HG03159 (cell line): Measurements from ENCODE around the gene IKBKE.

Experiments
- ATAC-seq: cut with Tn5 transposase; IDR thresholded peaks from one replicate; pipeline ENCODE4 v1.9.1; 2021; ENCODE audit warnings: mild to moderate bottlenecking, moderate library complexity; ENCODE audit not compliant: unreplicated experiment

IKBKE gene

DNA sequence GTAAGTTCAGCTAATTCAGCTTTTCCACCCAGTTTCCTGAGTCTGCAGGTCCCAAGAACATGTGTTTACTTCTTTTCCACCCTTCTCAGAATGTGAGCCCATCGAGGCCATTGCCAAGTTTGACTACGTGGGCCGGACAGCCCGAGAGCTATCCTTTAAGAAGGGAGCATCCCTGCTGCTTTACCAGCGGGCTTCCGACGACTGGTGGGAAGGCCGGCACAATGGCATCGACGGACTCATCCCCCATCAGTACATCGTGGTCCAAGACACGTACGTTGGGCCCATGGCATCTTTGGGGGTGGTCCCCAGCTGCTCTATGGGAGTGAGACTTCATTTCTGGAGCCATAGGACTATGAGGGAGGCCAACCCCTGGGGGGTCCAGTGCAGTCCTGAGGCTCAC is 17.2 kb upstream of the IKBKE start:
- no peak for ATAC-seq

DNA sequence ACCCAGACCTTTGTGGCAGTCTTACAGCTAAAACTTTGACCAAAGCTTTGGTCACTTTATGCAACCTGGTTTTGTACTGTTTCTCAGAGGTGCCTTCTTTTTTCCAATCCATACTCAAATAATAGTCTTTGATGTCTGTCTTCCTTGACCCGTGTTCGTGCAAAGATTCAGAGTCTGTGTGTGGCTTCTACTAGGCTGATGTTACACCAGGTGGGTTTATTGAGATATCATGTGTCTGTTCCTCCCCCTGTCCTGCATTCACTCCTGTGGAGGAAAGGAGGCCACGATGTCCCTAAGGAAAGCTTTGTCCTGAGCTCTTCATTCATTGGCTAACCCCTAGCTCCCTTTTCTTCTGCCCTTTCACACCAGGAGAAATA is 15.0 kb upstream of the IKBKE start:
- no peak for ATAC-seq

DNA sequence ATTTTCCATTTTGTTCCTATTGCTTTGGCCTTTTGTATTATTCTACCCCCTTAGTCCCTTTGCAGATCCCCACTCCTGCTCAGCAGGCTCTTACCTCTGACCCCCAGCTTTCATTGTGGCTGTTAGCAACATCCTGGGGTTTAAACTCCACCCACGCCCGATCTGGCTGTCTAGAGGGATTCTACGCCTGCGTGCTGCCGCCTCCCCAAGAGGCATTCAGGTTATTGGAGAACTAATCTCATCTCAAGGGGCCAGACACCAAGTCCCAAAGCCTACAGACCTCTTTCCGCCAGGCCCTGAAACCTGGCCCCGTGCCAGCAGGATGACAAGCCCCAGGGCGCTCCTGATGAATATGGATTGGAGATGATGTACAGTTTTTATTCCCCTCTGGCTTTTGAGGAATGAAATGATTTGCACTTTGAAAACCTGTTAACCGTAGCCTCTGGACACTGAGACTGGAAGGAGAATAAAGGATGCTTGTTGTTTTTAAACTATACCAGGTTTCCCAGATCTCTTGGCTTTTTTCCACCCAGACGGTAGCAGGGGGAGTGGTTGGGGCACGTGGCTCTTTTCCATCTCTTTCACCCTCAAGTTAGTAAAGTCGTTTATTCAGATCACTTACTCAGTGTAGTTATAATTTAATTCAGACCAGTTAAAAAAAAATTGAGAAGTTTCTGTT is 14.5 kb upstream of the IKBKE start:
- ATAC-seq: no peak

DNA sequence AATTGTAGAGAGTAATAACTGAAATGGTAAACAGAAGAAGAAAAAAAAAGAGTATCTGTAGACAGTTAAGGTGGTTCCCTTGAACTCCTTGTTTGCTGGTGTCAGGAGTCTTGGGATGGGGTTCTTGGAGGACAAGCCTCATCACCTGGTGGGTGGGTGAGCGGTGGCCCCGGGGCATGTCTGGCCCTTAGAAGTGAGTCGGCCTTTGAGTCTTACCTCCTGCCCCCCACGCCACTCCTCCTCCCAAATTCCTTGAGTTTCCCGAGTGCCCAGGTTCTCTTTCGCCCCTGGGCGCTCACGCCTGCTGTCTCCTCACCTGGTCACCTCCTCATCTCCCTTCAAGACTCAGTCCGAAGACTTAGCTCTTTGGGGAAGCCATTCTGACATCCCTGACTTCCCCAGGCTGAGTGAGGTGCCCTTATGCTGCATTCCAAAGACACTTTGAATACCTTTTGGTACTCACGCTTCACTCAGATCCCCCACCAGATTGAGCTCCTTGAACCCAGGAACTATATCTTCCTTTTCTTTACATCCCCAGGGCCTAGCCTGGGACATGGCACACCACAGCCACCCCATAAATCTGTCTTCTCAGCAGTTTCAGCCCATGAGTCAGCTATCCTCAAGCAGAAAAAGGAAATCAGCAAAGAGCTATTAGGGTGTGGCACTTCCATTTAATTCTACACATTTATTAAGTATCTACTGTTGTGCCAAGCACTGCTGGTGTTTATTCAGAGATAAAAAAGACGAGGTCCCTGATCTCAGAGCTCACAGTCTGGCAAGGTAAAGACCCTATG is 13.5 kb upstream of the IKBKE start:
- no peak for ATAC-seq

DNA sequence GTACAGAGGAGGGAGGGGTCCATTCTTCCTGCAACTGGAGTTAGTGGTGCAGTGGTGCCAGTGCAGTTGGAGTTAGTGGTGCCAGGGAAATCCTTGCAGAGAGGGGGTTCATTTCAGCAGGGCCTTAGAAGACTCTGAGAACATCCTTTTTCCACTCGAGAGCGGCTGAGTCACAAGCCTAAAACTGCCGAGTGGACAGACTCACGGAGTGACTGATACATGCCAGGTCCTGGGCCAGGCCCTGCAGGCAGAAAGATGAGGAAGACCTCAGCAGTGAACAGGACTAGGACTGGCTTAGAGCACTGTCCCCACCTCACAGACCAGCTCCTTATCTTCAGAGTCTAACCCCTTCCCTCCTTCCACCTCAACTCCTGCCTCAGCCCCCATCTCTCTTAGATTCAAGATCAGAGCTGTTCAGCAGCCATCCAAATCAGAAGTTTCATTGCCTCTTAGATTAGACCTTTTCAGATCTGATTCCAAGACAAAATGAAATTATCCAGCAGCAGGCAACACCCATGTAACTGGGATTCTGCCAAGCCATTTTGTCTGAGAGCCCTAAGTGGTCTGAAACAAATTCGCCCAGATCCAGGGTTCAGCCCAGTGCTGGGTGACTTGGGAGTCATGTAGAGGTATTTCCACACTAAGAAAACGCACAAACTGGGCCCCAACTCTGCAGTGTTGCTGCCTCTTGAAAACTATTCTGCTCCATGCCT is 12.7 kb upstream of the IKBKE start:
- ATAC-seq: no peak

DNA sequence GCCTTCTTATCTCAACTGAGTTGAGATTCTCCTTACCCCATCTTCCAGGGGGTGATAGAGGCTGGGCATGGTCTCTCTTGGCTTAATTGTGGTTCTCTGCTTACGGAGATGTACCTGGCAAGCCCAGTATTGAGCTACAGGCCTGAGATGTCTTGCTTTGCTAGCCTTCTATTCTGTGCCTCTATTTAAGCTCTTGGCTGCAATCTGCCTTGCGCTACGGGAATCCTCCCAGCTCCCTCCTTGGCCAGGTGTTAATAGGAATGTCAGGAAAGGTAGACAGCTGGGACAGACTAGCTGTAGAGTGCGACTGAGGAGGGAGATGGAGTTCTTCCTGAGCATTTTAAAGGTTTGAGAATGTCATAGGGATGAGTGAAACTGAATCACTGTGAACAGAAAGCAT is 10.6 kb upstream of the IKBKE start:
- no peak for ATAC-seq

DNA sequence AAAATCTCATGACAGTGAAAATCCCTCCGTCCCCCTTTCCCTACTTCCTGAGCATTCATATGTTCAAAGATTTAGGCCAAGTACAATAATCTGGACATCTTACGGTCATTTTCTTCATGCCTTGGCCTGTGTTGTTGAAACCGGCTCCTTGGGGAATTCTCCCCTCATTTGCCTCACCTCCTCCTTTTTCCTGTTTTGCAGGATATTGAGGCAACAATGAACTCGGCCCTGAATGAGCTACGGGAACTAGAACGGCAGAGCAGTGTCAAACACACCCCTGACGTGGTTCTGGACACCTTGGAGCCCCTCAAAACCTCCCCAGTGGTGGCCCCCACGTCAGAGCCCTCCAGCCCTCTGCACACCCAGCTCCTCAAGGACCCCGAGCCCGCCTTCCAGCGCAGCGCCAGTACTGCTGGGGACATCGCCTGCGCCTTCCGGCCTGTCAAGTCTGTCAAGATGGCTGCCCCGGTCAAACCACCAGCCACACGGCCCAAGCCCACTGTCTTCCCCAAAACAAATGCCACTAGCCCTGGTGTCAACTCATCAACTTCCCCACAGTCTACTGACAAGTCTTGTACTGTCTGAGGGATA is 9.3 kb upstream of the IKBKE start:
- ATAC-seq: no peak

DNA sequence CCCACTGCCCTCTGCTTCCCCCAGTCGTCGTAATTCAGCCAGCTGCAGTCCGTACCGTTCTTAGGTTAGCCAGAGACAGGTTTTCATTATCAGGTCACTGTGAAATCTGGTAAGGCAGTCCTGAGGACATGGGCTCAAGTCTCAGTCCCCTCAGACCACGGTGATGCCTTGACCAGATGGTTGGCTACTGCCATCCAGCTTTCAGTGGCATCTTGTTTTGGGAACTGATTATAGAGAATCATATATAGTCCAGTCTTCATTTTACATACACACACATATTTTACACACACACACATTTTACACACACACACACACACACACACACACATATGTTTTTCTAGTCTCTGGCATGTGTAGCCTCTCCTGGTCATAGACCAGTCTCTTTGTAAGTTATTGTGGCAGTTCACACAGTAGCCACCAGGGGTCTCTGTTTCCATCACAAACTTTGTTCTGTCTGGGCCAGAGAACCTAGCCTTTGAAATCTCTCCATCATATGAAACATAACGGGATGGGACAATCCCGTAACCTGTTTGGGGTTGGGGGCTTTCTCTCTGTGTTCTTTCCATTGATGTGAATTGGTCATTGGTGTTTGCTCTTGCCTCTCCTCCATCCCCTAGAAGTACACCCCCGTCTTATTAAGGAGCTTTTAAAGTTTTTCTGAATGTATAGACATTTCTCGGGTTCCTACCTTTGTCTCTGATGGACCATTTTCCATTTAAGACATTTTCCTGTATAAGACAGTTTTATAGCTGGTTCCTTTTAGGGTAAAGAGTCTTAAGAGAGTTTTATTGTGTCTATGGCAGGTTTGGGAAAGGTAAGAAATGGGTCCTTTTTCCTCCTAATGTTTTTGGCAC is 8.4 kb upstream of the IKBKE start:
- ATAC-seq: no peak

DNA sequence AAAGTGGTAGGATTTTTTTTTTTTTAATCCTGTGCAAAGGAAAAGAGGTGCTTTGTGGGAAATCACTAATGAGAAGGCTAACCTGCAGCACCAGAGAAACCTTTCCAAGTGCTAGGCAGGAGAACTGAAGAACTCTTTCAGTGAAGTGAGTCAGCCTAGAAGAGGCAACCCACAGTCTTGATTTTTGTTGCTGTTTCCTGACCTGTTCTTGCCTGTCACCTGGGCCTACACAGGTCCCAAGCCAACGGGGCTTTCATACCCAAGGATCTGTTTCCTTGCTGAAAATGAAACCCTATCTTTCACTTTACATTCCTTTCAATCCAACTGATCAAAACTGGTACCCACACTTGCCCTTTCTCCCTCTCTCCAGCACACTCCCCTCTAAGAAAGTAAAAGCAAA is 7.1 kb upstream of the IKBKE start:
- ATAC-seq: no peak

DNA sequence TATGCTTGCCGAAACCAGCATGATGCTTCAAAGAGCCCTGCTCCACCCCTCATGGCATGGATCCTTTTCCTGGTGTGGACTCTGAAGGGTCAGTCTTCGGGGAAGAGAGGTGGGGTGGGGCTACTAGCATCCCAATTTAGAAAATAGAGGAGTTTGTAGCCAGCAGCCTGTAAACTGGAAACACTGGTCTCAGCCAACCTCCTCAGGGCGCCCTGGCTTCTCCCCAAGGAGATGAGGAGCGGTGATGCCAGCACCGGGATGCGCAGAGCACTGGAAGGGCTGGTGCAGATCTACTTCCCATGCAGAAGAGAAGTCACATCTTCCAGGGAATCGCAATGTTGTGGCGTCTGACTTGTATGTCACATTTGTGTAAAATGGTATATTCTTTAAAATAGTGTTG is 6.4 kb upstream of the IKBKE start:
- ATAC-seq: no peak

DNA sequence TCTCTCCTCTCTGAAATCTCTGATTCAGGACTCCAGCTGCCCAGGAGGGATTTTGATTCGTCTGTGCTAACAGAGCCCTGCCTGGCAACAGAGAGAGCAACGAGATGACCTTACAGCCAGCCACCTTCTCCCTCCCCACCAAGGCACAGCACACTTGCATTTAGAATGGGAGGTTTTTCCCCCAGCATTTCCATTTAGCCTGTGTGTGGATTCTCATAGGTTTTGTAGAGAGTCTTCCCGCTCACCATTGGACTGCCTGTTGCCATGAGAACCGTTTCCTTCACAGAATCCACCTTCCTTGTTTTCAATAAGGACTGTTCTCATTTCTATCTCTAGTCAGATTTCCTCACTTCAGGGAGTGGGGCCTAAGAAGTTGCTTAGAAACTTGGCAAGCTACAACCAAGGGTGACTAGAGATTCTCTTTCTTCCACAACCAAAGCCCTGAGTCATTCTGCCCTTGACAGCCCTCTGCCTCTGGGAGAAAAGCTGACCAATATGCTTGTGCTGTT is 5.8 kb upstream of the IKBKE start:
- ATAC-seq: no peak

DNA sequence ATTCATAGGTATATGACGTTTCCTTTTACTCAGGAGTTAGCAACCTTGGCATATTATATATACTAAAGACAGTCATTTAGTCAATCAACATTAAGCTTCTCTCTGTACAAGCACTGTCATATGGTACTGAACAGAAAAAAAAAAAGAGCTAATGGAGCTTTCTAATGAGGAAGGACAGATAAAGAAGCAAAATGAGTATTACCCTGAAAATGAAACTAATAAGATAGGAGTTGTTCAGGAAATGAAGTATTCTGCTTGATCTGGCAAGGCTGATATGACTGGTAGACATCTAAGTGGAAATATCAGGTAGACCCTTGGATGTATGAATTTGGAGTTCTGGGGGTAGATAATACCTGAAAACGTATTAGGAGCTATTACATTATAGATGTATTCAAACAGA is 4.3 kb upstream of the IKBKE start:
- peak; percentile 40 for ATAC-seq

DNA sequence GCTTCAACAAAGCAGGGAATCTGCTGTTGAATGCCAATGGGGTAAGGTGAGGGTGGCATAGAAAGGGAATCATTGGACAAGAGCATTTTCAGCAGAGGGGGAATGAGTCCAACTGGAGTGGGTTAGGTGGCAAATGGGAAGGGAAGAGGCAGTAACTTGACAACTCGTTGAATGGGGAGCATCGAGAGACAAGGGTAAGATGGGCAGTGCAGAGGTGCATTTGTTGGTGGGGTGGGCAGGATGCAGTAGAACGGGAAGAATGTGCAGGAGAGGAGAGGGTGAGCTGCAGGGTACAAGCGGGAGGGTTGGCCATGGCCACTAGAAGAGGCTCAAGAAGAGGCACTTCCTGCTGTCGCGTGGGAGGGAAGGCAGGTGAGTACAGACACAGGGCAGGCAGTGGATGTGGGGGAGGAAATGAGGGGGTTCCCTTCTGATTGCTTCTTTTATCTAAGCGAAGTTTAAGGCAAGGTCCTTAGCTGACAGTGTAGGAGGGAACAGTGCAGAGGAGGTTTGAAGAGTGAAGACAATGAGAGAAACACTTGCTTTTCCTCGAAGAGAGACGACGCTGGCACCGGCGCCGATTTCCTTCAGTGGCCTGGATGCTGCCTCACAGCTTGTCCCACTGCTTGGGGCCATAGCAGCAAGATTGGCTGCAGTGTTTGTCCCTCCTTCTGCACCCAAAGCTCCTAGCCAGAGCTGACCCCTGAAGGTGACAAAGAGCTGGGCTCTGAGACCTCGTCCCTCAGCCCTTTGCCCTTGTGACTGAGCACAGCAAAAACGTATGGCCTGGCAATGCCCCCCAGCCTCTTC is 3.2 kb upstream of the IKBKE start:
- ATAC-seq: no peak

DNA sequence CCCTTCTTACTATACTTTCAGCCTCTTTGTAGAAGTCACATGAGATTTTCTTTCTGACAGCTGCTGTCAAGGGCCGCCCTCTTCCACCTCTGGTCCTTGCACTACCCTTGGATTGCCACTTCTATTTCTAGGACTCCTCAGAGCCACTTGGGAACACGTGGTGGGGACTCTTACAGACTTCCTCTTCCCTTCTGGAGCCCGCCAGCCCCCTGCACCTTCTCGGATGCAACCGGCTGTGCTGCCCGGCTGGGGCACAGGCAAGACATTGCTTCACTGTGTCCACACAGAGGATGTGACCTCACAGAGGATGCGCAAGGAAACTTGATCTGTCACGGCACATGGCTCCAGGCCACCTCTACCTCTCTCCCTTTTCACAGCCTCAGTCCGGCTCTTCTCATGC is 2.4 kb upstream of the IKBKE start:
- no peak for ATAC-seq

DNA sequence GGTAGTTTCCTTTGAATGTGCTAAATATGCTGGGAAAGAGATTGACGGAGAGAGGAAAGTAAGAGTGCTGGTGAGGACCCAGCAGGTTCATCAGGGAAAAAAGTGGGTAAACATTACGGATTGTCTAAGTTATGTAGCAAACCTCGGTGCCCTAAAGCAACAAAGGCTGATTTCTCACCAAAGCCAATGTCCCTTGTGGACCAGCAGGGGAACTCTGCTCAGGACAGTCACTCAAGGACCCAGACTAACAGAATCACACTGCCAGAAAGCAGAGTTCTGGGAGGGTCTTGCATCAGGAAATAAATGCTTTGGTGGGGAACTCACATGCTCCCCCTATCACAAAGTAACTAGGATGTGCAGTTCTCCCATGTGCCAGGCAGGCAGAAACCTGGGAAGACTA is 1.7 kb upstream of the IKBKE start:
- ATAC-seq: no peak

DNA sequence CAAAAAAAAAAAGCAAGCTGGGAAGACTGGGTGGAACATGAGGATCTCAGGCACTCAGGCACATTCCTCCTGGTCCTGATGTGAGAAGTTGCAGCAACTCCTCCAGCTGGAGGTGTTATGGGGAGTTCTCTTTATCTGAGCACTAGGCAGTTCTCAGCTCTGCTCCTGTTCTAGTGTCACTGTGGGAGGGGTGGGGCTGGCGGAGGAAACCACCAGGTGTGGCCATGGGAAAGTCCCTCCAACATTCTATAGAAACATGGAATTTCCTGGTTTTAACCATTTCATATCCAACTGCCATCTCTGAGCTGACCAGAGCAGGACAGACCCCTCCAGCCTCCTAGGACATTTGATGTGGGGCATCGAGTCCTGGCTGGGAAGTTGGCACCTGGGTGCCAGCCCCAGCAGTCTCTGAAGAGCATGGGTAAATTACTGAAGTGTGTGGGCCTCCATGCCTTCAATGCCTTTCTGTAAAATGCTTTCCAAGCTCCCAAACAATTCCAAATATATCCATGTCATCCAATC is 804 bp upstream of the IKBKE start:
- ATAC-seq: no peak

DNA sequence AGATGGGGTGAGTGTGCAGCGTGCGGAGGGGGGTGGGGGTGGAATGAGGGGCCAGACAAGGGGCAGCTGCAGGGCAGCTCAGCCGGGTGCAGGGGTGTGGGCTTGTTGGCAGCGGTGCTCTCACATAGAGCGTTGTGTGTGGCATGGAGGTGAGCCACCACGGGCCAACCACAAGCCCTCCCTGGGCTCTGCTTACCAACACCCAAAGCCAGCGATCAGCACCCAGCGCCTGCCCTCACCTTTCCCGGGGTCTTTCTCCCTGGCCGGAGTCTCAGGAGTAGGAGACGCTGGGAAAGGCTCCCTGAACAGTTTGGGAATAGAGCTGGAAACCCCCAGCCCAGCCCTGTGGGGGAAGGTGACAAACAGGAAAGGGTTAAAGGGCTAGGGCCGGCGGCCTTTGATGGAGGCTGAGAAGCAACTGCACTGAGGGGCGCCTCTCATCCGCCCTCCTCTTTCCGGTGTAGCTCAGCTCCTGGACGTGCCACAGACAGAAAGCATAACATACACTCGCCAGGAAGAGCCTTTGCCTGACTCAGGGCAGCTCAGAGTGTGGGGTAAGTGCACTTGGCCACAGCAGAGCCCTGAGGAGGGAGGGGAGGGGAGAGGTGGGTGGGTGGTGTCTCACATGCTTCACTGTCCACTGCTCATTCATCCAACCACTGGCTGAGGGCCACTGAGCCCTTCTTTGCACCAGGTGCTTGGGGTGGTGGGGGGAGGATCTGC is 577 bp downstream of the IKBKE start:
- ATAC-seq: peak; percentile 20

DNA sequence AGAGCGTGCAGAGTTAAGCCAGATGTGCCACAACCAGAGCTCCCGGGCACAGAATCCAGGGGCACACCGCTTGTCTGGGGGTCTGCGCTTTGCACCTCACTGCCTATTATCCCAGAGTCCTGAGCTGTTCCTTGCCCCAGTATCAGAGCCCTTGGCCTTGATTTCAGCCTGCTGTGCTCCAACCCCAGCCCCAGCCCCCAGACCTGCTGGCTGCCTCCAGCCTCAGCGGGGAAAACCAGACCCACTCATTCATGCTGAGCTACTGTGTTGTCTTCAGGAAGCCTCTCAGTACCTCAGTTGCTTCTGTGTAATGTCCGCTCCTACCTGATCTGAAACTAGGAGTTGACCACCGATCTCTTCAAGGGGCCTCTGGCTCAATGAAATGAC is 1.1 kb downstream of the IKBKE start:
- peak; percentile 29 for ATAC-seq

DNA sequence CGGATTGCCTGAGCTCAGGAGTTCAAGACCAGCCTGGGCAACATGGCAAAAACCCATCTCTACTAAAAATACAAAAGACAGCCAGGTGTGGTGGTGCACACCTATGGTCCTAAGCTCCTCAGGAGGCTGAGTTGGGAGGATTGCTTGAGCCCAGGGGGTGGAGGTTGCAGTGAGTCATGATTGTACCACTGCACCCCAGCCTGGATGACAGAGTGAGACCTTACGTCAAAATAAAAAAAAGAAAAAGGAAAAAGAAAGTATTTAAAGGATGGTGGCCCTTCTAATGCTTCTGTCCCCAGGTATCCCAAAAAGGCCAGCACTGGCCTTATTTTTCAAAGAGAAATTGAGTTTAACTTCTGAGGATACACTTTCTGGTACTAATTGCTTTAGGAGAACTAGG is 1.7 kb downstream of the IKBKE start:
- ATAC-seq: no peak
